Measurements from ENCODE around the gene CNDP2.
"Not testable (repeated sequence)": the region's sequence is repeated elsewhere in the genome, so short reads cannot be mapped to it uniquely, and the experiment has no call there.

CNDP2 gene

DNA sequence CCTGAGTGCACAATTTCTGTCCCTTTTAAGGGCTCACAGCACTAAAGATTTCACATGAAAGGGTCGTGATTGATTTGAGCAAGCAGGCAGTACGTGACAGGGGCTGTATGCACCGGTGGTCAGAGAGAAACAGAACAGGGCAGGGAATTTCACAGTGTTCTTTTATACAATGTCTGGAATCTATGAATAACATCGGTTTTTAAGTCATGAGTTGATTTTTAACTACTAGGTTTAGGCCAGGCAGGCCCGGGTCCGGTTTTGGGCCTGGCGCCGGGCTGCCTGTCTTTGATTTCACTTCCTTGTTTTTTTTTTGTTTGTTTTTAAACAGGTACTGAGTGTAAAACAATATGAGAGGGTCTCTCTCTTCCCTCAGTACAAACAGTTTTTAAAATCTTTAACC lies 4.6 kb downstream of the CNDP2 start:
- DNase-seq (ENCODE audit: low spot score), result not testable (repeated sequence)

DNA sequence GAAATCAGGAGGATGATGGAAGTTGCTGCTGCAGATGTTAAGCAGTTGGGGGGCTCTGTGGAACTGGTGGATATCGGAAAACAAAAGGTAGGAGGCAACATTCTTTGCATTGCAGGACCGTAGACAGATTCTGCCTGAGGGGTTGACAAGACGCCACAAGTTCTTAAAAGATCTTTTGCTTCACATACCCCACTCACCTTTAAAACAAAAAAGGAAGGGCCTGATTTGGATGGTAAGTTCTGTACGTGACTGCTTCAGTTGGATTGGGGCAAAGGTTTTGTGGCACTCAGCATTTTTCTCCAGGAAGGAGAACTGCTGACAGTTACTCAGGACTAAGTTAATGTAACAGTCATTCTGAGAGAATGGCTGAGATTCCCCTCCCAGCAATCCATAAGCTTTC lies 5.2 kb downstream of the CNDP2 start:
- DNase-seq (ENCODE audit: low spot score), result no peak

DNA sequence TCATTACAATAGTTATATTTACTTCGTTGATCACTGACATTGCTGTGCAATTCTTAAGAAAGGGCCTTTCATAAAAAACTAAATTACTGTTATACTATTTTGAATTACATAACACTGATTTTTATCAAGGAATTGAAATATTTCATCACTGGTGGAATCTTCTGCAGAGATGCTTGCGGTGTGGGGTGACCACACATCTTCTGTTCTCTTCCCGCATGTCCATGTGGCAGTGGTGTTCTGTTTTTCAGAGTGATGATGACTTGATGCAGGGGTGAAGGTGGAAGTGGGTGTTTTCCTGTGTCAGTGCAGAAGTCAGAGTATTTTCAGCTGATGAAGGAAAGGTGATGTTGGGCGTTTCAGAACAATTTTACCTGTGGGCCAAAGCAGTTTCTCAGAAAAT lies 7.0 kb downstream of the CNDP2 start:
- DNase-seq (ENCODE audit: low spot score), result no peak

DNA sequence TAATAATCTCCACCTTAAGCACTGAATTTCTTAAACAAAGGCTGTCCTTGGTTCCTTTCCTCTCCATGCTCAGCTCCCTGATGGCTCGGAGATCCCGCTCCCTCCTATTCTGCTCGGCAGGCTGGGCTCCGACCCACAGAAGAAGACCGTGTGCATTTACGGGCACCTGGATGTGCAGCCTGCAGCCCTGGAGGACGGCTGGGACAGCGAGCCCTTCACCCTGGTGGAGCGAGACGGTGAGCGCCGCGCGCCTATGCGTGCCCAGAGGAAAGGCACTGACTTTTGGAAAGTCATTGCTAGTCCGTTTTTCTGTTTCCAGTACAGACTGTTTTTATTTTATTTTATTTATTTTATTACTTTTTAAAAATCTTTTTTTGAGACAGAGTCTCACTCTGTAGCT lies 9.6 kb downstream of the CNDP2 start:
- DNase-seq (ENCODE audit: low spot score), result no peak

DNA sequence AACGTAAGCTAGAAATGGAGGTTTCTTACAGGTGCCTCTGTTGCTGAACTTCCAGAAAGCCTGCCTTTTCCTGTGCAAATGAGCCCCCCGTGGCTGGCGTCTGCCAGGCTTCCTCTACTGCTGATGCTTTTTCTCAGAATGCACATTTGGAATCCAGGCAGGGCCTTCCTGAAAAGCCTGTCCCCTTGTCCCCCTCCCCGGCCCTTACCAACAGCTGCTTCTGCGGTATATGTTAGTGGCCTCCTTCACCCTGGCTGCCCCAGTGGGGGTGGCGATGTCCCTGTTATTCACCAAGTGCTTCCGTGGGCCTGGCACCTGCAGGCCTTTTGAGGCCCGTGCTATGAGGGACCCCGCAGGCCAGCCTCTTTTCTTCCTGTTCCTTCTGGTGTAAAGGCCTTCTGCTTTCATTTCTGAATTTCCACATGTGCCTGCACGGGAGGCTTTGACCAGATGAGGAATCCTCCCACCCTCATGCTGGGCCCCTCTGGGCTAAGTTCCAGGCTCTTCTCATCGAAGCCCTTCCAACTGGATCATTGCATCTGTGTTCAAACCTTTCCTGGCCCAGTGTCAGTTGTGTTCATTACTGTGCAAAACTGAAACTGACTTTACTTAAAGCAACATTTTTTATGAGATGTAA lies 10.4 kb downstream of the CNDP2 start:
- DNase-seq (ENCODE audit: low spot score), result no peak

DNA sequence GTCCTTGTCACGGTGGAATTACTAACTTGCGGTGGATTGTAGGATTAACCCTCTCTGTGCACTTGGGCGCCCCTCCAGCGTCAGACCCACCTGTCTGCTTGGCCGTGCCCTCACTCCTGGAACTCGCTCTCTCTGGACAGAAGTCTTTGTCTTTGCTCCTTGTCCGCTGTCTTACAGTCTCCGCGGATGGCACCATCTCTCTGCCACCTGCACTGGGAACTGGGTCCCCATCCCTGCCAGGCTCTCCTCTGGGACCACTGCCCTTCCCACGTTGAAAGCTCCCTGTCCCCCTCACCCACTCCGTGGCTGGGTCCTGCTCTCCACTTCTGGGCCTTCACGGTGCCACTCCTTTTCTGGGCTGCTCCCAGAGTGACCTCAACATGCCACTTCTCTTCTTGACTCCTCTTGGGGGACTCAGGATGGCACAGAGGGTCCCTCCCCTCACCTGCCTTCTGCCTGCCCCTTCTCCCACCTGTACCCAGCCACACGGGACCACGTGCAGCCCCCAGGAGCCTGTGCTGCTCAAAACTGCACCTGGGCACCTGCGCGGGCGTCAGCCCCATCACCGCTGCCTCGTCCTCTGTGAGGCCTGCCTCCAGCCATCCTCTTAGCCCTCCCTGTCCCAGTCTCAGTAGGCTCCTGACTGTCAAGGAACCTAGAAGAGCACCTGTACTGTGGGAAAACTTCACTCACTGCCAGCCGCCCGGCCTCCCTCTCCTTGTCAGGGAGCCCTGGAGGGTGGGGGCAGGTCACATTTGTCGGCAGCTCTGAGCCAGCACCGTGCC lies 11.1 kb downstream of the CNDP2 start:
- no peak for DNase-seq (ENCODE audit: low spot score)

DNA sequence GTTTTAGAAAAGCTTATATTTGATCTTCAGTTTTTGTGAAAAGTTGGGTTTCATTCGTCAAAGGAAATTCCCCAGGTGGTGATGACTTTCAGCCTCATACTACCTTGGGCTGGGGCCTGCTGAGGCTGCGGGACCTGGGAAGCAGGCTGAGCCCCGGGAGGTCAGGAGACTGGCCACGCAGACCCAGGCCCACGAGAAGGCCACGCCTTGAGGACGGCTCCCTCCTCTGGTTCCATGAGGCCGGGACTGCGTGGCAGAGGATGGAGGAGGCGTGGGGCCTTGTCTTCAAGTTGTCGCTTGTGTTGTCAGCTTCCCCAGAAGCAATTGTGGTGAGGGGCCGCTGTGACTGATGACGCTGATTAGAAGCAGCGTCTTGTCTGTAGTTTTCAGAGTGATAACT lies 11.8 kb downstream of the CNDP2 start:
- DNase-seq (ENCODE audit: low spot score), result no peak

DNA sequence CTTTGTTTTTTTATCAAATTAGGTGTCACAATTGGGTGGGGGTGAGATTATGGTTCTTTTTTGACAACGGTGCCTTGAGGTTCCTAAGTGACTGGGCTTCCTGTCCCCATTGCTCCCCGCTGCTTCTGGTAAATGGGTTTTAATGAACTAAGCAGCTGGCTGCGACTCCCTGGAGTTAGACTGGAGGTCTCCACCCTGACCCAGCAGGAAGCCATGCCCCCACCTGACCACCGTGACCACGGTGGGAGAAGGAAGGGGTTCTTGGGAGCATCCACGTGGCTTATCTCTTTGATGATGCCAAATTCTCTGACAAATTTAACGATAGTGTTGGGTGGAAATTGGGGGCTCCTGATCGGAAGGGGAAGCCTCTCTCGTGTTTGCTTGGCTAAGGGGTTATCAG lies 12.2 kb downstream of the CNDP2 start:
- no peak for DNase-seq (ENCODE audit: low spot score)

DNA sequence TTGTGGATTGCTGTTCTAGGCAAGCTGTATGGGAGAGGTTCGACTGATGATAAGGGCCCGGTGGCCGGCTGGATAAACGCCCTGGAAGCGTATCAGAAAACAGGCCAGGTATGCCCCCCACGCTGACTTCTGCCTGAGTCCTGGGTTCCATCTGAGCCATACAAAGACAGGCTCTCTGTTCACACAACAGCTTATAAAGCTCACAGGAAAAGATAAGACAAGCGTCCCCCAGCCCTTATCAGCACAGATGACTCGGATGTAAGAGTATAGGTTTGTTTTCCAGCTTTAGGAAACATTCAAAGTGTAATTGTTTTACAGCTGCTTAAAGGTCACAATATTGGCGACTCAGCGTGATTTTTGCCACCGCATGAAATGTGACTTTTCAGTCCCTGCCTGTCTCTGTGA lies 12.7 kb downstream of the CNDP2 start:
- DNase-seq (ENCODE audit: low spot score), result no peak

DNA sequence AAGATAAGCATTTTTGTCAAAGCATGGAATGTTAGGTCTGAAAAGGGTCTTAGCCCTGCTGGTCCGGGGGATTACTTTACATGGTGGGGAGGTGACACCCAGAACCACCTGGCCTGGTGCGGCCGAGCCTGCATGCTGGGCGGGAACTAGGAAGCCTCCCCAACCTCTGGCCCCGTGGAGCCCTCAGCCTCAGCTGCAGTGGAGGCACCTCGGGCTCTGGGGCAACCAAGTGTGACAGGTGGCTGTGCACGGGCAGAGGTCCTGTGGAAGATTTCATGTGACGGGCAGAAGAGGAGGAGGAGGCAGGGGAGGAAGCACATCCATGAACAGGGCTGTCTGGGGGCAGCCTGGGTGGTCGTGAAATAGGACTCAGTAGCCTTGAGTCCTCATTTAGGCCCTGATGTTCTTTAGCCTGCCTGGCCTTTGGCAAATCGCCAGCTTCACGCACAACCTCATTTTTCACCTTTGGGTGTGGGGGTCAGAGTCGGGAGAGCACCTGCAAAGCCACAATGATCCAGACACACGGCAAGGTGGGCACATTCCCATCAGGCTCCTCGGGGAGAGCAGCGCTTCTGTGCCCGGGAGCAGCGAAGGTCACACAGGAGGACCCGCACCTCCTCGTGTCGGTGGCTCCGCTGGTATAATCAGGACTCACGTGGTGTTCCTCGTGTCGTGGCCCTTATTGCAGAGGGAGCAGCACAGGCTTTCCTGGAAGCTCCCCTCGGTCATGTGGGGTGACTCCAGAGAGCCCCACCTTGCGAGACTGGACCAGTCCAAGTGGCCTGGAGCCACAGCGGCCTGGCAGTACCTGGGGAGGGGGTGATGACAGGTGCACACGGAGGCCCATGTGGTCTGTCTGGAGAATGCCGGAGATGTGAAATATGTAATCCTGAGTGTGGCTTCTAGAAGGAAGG lies 13.9 kb downstream of the CNDP2 start:
- DNase-seq (ENCODE audit: low spot score), result no peak

DNA sequence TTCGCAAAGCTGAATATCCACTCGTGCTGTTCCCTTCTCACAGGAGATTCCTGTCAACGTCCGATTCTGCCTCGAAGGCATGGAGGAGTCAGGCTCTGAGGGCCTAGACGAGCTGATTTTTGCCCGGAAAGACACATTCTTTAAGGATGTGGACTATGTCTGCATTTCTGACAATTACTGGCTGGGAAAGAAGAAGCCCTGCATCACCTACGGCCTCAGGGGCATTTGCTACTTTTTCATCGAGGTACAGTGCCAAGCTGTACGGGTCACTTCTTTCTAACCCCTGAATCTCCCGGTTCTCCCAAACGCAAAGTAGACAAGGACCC lies 14.6 kb downstream of the CNDP2 start:
- DNase-seq (ENCODE audit: low spot score), result no peak

DNA sequence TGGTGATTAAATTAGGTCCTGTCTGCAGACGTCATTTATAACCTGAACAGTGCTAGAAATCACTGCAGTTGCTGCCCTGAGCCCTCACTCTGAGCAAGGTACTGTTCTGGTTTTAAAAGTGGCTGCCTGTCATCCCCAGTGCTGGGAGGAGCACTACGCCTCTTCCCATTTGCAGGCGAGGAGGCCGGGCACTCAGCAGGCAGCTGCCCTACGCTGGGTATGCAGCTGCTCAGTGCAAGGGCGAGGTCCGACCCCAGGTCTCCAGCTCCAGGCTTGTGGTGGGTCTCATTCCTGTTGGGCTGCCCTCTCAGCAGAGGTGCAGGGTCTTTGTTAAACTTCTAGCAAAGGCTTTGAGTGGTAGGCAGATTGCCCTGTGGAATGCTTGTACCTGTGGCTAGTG lies 15.7 kb downstream of the CNDP2 start:
- no peak for DNase-seq (ENCODE audit: low spot score)

DNA sequence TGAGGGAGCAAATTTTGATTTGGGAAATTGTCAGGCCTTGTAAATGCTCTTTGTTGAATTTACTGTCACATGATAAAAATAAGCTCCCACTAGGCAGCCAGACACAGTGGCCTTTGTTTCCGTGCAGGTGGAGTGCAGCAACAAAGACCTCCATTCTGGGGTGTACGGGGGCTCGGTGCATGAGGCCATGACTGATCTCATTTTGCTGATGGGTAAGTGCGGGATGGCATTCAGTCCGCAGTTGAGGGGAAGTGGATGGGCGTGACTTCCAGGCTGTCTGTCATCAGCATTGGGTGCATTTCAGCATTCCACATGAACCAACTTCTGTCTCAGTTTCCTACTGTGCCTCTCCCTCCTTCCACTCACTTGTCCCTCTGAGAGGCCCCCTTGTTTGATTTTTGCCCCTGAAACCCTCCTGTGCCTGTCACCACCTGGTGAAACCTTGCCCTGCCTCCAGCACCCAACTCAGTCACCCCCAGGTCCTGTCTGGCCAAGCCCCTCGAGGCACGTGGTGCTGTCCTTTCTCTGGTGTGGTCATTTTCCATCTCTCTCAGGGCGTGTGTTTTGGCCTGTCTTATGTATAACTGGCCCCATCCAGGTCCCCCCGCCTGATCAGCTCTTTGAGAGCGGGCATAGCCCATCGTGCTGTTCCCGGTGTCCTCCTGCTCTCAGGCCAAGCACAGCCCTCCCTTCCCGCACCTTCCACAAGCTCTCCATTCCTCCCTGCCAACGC lies 16.3 kb downstream of the CNDP2 start:
- DNase-seq (ENCODE audit: low spot score), result no peak

DNA sequence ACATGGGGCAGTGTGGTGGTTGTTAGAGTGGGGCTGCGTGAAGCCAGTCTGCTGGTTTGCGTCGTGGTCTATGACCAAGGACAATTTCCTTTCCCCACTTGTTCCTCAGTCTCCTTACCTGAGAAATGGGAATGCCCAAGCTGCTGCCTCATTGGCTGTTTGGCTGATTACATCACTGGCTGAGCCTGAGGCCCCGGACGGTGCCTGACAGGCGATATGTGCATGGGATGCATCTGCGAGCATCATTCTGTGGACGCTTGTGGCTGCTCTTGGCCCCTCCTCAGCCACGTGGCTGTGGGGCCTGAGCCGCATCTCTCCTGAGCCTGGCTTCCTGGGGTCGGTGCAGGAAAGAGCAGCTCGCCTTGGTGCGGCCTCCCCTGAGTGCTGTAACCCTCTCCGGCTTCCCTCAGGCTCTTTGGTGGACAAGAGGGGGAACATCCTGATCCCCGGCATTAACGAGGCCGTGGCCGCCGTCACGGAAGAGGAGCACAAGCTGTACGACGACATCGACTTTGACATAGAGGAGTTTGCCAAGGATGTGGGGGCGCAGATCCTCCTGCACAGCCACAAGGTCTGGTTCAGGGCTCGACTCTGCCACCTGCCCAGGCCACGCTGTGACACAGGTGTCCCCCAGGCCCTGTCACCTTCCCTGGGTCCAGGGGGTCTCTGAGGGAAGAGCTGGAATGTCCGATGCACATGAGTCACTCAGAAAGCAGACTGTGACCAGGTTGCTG lies 17.2 kb downstream of the CNDP2 start:
- DNase-seq (ENCODE audit: low spot score), result no peak

DNA sequence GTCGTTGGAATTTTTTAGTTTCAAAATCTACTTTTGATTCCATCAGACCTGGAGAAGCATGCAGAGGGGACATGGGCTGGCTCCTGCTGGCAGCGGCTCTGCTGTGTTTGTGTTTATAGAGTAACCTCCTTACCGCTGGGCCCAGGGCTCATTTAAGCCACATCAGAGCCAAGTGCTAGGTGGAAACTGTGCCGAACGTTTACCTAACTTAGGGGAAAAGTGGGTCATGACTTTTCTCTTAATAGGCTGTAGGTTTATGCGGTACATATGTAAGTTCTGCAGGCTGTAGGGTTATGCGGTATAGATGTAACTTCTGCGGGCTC lies 17.7 kb downstream of the CNDP2 start:
- no peak for DNase-seq (ENCODE audit: low spot score)

DNA sequence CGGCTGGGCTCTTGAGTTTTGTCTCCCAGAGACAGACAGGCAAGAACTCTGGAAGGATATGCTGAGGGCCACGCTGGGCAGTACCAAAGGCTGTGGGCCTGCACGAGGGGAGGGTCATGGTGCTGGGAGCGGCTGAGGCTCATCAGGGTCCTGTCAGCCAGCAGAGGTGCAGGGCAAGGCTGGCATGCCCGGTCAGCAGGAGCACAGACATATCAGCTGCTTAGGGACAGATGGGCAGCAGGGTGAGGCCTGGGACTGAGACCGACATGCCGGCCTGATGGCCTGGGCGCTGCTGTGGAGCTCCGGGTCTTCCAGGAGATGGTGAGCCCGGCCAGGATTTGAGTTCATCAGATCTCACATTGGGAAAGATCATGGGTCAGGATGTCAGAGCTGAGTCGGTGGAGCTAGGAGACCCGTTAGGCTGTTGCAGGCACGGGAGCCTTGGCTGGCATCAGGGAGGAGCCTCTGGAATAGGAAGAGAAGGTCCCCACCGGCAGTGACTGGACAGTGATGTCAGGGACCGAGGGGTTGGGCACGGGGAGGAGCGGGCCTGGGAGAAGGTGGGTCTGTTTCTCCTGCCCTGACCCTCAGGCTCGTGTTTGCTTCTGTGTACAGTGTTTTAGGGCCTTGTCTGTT lies 18.8 kb downstream of the CNDP2 start:
- DNase-seq (ENCODE audit: low spot score), result no peak

DNA sequence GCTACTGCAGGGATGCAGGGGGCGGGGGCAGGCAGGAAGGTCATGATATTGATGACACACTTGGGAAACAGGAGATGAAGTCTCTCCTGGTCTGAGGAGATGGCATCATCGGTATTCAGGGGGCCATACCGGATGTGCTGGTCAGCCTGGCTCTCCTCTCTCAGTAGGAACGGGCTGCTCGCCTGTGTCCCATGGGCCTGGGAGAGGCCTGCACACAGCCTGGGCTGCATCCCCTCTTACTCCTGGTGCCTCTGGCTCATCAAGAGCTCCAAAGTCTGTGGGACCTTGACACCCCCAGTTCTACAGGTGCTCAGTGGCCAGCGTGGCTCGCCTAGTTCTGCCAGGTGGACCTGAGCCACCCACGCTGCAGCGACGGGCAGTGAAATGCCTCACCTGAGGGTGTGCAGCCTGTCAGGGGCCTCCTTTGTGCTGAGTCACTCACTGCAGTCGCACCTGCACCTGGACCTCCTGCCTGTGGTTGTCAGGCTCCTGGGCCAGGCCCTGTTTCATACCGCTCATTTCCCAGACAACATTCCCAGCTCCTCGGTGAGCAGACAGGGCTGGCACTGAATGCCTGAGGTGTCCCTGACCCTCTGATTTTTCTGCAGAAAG lies 19.6 kb downstream of the CNDP2 start:
- peak; percentile 74 for DNase-seq (ENCODE audit: low spot score)

DNA sequence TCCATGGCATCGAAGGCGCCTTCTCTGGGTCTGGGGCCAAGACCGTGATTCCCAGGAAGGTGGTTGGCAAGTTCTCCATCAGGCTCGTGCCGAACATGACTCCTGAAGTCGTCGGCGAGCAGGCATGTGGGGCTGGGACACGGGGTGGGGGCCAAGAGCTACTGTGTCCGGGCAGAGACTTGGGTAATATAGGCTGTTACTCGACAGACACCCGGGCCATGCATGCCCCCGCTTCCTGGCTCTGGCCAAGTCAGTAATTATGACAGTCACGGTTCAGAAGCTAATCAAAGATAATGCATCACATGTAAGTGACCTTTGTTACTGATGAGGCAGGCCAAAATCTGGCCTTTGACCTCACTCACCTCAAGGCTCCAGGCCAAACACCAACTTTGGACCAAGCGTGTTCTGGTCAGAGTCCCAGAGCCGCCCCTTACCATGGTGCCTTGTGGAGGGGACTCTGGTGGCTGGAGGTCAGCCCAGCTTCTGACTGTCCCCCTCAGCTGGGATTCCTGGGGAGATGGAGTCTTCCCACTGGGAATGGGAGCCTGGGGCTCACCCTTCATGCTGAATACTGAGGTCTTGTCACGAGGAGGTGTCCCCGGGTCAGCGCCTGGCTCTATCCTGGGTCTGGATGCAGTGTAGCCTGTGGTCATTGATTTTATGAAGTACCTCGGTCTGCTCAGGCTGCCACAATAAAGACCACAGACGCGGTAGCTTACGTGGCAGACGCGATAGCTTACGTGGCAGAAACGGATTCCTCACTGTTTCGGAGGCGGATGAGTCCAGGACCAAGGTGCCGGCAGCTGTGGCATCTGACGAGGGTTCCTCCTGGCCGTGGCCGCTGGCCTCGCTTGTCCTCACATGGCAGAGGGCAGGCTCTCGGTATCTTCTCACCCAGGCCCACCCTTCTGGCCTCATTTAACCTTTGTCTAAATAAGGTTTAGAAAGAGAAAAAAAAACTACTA lies 20.4 kb downstream of the CNDP2 start:
- no peak for DNase-seq (ENCODE audit: low spot score)

DNA sequence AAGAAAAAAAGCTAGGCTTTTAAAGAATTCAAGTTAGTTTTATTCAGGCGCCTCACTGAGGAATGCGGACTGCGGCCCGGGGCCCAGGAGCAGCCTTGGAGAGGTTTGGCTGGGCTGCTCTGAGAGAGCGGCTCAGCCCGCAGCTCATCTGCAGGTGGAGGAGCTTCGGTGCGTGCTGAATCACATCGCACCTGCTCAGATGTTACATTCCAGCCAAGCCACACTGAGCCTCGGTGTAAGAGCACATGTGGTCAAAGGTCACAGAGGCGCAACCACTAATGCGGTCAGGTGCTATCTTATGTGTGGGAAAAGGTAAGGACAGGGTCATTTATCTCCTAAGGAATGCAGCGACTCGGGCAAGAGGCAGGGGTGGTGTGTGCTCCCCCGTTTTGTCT lies 21.1 kb downstream of the CNDP2 start:
- peak; percentile 87 for DNase-seq (ENCODE audit: low spot score)
